ENCODE results near the gene LRRC63. TPM values are rescaled to one million over a fixed set of nuclear protein-coding genes. Genes with fewer than 3 reads are reported as not detected.

LRRC63 gene
- total and polyA plus RNA-seq, 2 of the 4 experiments (the other 2 are of a cell fraction), result not detected

DNA sequence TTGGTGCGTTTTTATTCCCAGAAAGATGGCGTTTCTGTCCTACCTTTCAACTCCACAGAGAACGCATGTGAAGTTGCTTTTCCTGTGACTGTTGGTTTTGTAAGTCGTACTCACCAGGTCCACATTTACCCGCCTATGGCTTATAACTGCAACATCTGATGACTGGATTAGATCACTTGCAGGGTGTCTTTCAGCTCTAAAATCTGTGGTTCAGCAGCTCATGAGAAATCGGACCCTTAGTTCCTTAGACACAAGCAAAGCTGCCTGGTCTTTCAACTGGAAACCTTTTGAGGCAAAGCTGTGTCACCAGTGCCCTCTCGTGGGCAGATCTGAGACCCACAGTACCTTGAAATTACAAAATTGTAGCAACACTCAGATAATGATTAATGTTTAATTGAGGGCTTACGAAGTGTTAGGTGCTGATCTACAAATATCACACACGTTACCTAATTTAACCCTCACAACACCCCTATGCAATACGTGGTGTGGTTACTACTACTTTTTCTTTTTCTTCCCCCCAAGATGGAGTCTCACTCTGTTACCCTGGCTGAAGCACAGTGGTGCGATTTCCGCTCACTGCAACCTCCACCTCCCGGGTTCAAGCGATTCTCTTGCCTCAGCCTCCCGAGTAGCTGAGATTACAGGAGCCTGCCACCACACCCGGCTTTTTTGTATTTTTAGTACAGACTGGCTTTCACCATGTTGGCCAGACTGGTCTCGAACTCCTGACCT lies 109.9 kb downstream of the LRRC63 start (continued):
- no peak for TF ChIP-seq CEBPB (IDR thresholded peaks at IDR 0.05; ENCODE audit: low read depth, low read length)

DNA sequence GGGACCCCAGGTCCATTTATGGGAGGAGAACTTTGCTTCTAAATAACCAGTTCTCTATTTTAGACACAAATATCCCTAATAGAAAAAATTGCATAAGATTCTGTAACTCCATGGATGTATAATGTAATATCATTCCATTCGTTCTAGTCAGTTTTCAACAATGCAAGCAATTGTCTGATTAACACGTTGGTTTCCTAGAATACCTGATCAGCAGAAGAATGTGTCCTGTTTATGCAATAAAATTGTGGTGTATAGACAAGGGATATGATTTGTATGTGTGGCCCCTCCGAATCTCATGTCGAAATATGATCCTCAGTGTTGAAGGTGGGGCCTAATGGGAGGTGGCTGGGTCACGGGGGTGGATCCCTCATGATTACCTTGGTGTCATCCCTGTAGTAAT lies 113.2 kb downstream of the LRRC63 start:
- no peak overlapping the region for H4K8ac ChIP-seq (ENCODE audit: low read depth in 2 of 2, low read length in 2 of 2)
- no peak overlapping the region for H3K4me2 ChIP-seq (ENCODE audit: low read depth, low read length)
- DNase-seq (no peak), ATAC-seq (ENCODE audit: low read depth) (no peak)
- H3K14ac ChIP-seq (replicated peaks; ENCODE audit: low read depth, low read length), result no peak overlapping the region
- no peak overlapping the region for H3K23ac ChIP-seq (ENCODE audit: low read depth, low read length)
- WGBS, 2 experiments (ENCODE audit: extremely low coverage in 2 of 2, insufficient read length in 1 of 2), result 58% methylated on average over 2 of the region's 5 CpGs; no CpG with 5 or more reads in 1 of the 2 experiments
- H2AK5ac ChIP-seq (ENCODE audit: low read depth, low read length), result no peak overlapping the region
- no peak overlapping the region for H3K4ac ChIP-seq (ENCODE audit: low read depth, low read length)
- H3K4me3 ChIP-seq (ENCODE audit: insufficient read depth, low read depth, low read length), result no peak overlapping the region
- no peaks in the 10 kb centered on the region for H3K4me1 ChIP-seq (ENCODE audit: control insufficient read depth, insufficient read depth, low read length)
- H4K5ac ChIP-seq (ENCODE audit: low read depth, low read length), result no peak overlapping the region
- CTCF ChIA-PET, result no interaction called here
- POLR2A ChIA-PET (ENCODE audit: unreplicated experiment), result no interaction called here
- no peak overlapping the region for H2BK120ac ChIP-seq (ENCODE audit: low read depth, low read length)
- H2BK20ac ChIP-seq (ENCODE audit: low read depth, low read length), result no peak overlapping the region
- no peak overlapping the region for H3K56ac ChIP-seq (ENCODE audit: extremely low read depth, insufficient read depth, low read length)
- H2AK9ac ChIP-seq (replicated peaks; ENCODE audit: low read depth, low read length, poor library complexity), result no peak overlapping the region
- H2BK5ac ChIP-seq (ENCODE audit: low read depth, low read length, poor library complexity, severe bottlenecking), result no peak overlapping the region
- H3K9me3 ChIP-seq (ENCODE audit: control insufficient read depth, insufficient read depth, low read length), result no peaks in the 10 kb centered on the region
- TF ChIP-seq RFX5 (IDR thresholded peaks at IDR 0.05; ENCODE audit: low read depth, low read length) (no peak), CEBPB (IDR thresholded peaks at IDR 0.05; ENCODE audit: low read depth, low read length) (no peak), BHLHE40 (IDR thresholded peaks at IDR 0.05; ENCODE audit: low read depth, low read length) (no peak), RAD21 (IDR thresholded peaks at IDR 0.05; ENCODE audit: low read length) (no peak), FOS (IDR thresholded peaks at IDR 0.05; ENCODE audit: low read depth, low read length) (no peak), MAZ (IDR thresholded peaks at IDR 0.05; ENCODE audit: borderline replicate concordance, low read depth, low read length) (no peak), CHD1 (IDR thresholded peaks at IDR 0.05; ENCODE audit: low read depth, low read length) (no peak), NFE2L2 (IDR thresholded peaks at IDR 0.05; ENCODE audit: low read depth, low read length) (no peak), MAFK (IDR thresholded peaks at IDR 0.05; ENCODE audit: low read depth, low read length) (no peak), MXI1 (IDR thresholded peaks at IDR 0.05; ENCODE audit: borderline replicate concordance, low read depth, low read length) (no peak), SMC3 (IDR thresholded peaks at IDR 0.05; ENCODE audit: low read depth, low read length) (no peak)
- TF ChIP-seq, protein P1, sequence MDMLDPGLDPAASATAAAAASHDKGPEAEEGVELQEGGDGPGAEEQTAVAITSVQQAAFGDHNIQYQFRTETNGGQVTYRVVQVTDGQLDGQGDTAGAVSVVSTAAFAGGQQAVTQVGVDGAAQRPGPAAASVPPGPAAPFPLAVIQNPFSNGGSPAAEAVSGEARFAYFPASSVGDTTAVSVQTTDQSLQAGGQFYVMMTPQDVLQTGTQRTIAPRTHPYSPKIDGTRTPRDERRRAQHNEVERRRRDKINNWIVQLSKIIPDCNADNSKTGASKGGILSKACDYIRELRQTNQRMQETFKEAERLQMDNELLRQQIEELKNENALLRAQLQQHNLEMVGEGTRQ (IDR thresholded peaks at IDR 0.05; ENCODE audit: low read depth, low read length), result no peak
- H3K27me3 ChIP-seq (ENCODE audit: control insufficient read depth, insufficient read depth, low read length), result peaks cover 8% of the 10 kb centered on the region
- no peak overlapping the region for H2AFZ ChIP-seq (replicated peaks; ENCODE audit: low read length, poor library complexity)
- H3K9ac ChIP-seq (ENCODE audit: low read depth, low read length), result no peak overlapping the region
- no peak overlapping the region for H3K27ac ChIP-seq (ENCODE audit: insufficient read depth, low read length)
- BruUV-seq (replicated peaks), result no TSS peak
- H3K79me1 ChIP-seq (ENCODE audit: low read depth in 1 of 2, low read length in 2 of 2), result no peaks in the 10 kb centered on the region
- H4K91ac ChIP-seq (ENCODE audit: insufficient read depth, low read depth, low read length), result no peak overlapping the region
- no peak overlapping the region for H2BK15ac ChIP-seq (ENCODE audit: low read depth, low read length)
- dilution Hi-C loops (cut with HindIII; ENCODE audit: low sequenced_read_pairs, unreplicated experiment), result no loop called here
- in situ Hi-C loops (cut with MboI; ENCODE audit: low sequenced_read_pairs), result no loop called here
- H3K9me1 ChIP-seq (ENCODE audit: insufficient read depth, low read length), result no peaks in the 10 kb centered on the region
- no peaks in the 10 kb centered on the region for H4K20me1 ChIP-seq (ENCODE audit: insufficient read depth, low read length)
- no peaks in the 10 kb centered on the region for H3K36me3 ChIP-seq (ENCODE audit: control insufficient read depth, insufficient read depth, low read length)
- intact Hi-C loops (cut with micrococcal nuclease), result no loop called here
- H3K18ac ChIP-seq (ENCODE audit: low read depth, low read length), result no peak overlapping the region
